Measurements from ENCODE around the gene PLA2G3. TPM values are rescaled to one million over a fixed set of nuclear protein-coding genes. Genes with fewer than 3 reads are reported as not detected.

Gene PLA2G3
- total and polyA plus RNA-seq, 2 of the 8 experiments (the other 6 are each of a cell fraction or from before 2014, with no cell fraction given), result 18.1 to 25.9 TPM

DNA sequence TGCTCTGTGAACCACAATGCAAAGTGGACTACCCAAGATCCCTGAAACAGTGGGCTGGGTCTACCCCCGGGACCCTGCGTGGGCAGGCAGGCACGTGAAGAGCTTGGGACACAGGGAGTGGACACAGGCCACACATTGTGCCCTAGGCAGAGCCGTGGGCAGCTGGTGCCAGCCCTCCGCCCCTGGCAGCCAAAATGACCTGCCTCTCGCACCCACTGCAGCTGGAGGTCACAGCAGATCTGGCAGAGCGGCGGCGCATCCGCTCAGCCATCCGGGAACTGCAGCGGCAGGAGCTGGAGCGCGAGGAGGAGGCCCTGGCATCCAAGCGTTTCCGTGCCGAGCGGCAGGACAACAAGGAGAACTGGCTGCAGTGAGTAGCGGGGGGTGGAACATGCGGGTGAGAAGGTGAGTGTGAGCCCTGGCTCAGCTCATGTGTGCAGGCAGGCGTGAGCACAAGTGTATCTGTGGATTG is 52.5 kb downstream of the PLA2G3 start:
- no peak overlapping the region for H4K91ac ChIP-seq (replicated peaks; ENCODE audit: insufficient read length, low read length)
- H3K56ac ChIP-seq (replicated peaks; ENCODE audit: insufficient read length, low read depth, low read length), result no peak overlapping the region
- no peak overlapping the region for H3K18ac ChIP-seq (ENCODE audit: extremely low read depth, low read length)
- no peaks in the 10 kb centered on the region for H3K36me3 ChIP-seq (ENCODE audit: control insufficient read depth in 2 of 4, insufficient read depth in 4 of 4, low read length in 3 of 4)
- peaks cover 0 to 9% of the 10 kb centered on the region in 2 experiments; a peak in 1 of 4 replicates for H3K79me2 ChIP-seq (ENCODE audit: control insufficient read depth in 1 of 2, insufficient read depth in 2 of 2, low read length in 2 of 2)
- no peaks in the 10 kb centered on the region for H3K27me3 ChIP-seq (replicated peaks in 1 of 4; ENCODE audit: control insufficient read depth in 3 of 4, extremely low read depth in 1 of 4, insufficient read depth in 3 of 4, low read length in 3 of 4)
- H2BK120ac ChIP-seq (replicated peaks; ENCODE audit: low read depth, low read length), result no peak overlapping the region
- H3K4me2 ChIP-seq (ENCODE audit: insufficient read depth in 1 of 2, low read depth in 2 of 2, low read length in 2 of 2), result no peak overlapping the region
- H3K14ac ChIP-seq (ENCODE audit: insufficient read length), result no peak overlapping the region
- FAIRE-seq (no peak), DNase-seq (ENCODE audit: low read depth in 1 of 2, low spot score in 2 of 2) (no peak)
- H2BK12ac ChIP-seq (ENCODE audit: low read depth, low read length), result 0 out of 2 replicates have a peak overlapping the region, but pooled peaks have one; percentile 17
- POLR2A ChIA-PET (ENCODE audit: partially characterized antibody), result interaction anchor here (0.7 to 12.2 kb wide), 5 partner anchors 8 to 118 kb away, joined by 3 to 220 read pairs (median 5); partner anchors contain the start of genes MORC2, SELENOM and TUG1
- no peak overlapping the region for H2AFZ ChIP-seq (ENCODE audit: low read length)
- no peak overlapping the region for H3K9ac ChIP-seq (replicated peaks in 1 of 4; ENCODE audit: extremely low read depth in 1 of 4, low read depth in 3 of 4, low read length in 3 of 4)
- peaks cover 0 to 23% (median 13%) of the 10 kb centered on the region in 4 experiments; a peak in 6 of 7 replicates for H3K4me1 ChIP-seq (replicated peaks in 1 of 4; ENCODE audit: control insufficient read depth in 3 of 4, insufficient read depth in 4 of 4, low read length in 3 of 4)
- H2BK5ac ChIP-seq (ENCODE audit: low read depth, low read length), result no peak overlapping the region; the same call in 1 of the 2 replicates
- H2AK5ac ChIP-seq (ENCODE audit: low read depth, low read length), result no peak overlapping the region
- H2BK15ac ChIP-seq (ENCODE audit: low read length), result no peak overlapping the region
- H3K4me3 ChIP-seq (ENCODE audit: extremely low read depth in 1 of 4, insufficient read depth in 2 of 4, low read depth in 3 of 4, low read length in 4 of 4), result no peak overlapping the region
- no peak for TF ChIP-seq RBBP5 (IDR thresholded peaks at IDR 0.05; ENCODE audit: borderline replicate concordance, low read depth, low read length)
- TF ChIP-seq SRF (IDR thresholded peaks at IDR 0.05; ENCODE audit: low read depth, low read length), result no peak
- no peak for TF ChIP-seq ASH2L (IDR thresholded peaks at IDR 0.05; ENCODE audit: low read length)
- no peak for TF ChIP-seq POLR2A (IDR thresholded peaks at IDR 0.05; ENCODE audit: control extremely low read depth in 1 of 2, low read depth in 2 of 2, low read length in 2 of 2)
- TF ChIP-seq KDM1A (IDR thresholded peaks at IDR 0.05; ENCODE audit: borderline replicate concordance, low read length), result no peak
- no peak for TF ChIP-seq TAF1 (IDR thresholded peaks at IDR 0.05; ENCODE audit: low read depth, low read length)
- no peak for TF ChIP-seq POU5F1 (IDR thresholded peaks at IDR 0.05; ENCODE audit: low read depth, low read length)
- TF ChIP-seq CTBP2 (IDR thresholded peaks at IDR 0.05; ENCODE audit: borderline replicate concordance, insufficient read depth, insufficient read length, low read length), result no peak
- no peak for TF ChIP-seq KDM4A (IDR thresholded peaks at IDR 0.05; ENCODE audit: low read depth, low read length, severe bottlenecking)
- no peak for TF ChIP-seq RAD21 (IDR thresholded peaks at IDR 0.05 in 1 of 2, conservative IDR thresholded peaks at IDR 0.05 in 1 of 2; ENCODE audit: low read depth in 2 of 2, low read length in 2 of 2)
- no peak for TF ChIP-seq RFX5 (IDR thresholded peaks at IDR 0.05; ENCODE audit: borderline replicate concordance, low read depth, low read length)
- CTCF ChIA-PET (ENCODE audit: partially characterized antibody), result interaction anchor here (0.9 to 13.3 kb wide), 8 partner anchors 10 to 323 kb away, joined by 3 to 207 read pairs (median 6); partner anchors contain the start of gene PLA2G3
- peaks cover 0 to 2% of the 10 kb centered on the region in 2 experiments for H4K20me1 ChIP-seq (replicated peaks in 1 of 2; ENCODE audit: control insufficient read depth in 1 of 2, insufficient read depth in 2 of 2, low read length in 2 of 2)
- H4K8ac ChIP-seq (ENCODE audit: extremely low read depth, insufficient read depth, low read length), result no peak overlapping the region
- H3K79me1 ChIP-seq (ENCODE audit: low read depth, low read length), result no peaks in the 10 kb centered on the region; the same call in 1 of the 2 replicates
- no peaks in the 10 kb centered on the region for H3K9me3 ChIP-seq (ENCODE audit: insufficient read depth in 2 of 2, low read depth in 1 of 2, low read length in 1 of 2)
- 91% methylated on average over 21 of the region's 21 CpGs; no CpG with 5 or more reads in 1 of the 2 experiments for WGBS, 2 experiments (ENCODE audit: extremely low coverage in 1 of 2, insufficient coverage in 1 of 2, insufficient read length in 1 of 2, insufficient replicate concordance in 2 of 2, low coverage in 1 of 2, low lambda C conversion rate in 2 of 2, missing lambda C conversion rate in 1 of 2)
- peaks cover 8% of the 10 kb centered on the region for H3K23me2 ChIP-seq (ENCODE audit: low read depth, low read length)
- no peak overlapping the region for H3K27ac ChIP-seq (ENCODE audit: low read depth, low read length)
- H3K23ac ChIP-seq (ENCODE audit: insufficient read length), result no peak overlapping the region
- H4K5ac ChIP-seq (ENCODE audit: insufficient read length, low read depth, low read length), result no peak overlapping the region
- H3K4ac ChIP-seq (replicated peaks; ENCODE audit: insufficient read length, low read depth, low read length), result no peak overlapping the region
- H2BK20ac ChIP-seq (ENCODE audit: low read length), result no peak overlapping the region

All from H1 (cell line).